Astrocyte (in vitro differentiated cells and primary cell): ENCODE data around the gene PPP1R1A.

Source experiments
- CTCF ChIP-seq: IDR thresholded peaks from 2 replicates; pipeline ENCODE4 v1.5.1; 2011; ENCODE audit warnings: low read depth, mild to moderate bottlenecking, inconsistent platforms, low read length, moderate library complexity; ENCODE audit not compliant: insufficient read depth
- EZH2 ChIP-seq: IDR thresholded peaks from 2 replicates; pipeline ENCODE4 v1.6.1; 2012; ENCODE audit warnings: mild to moderate bottlenecking, low read length, inconsistent platforms; ENCODE audit not compliant: insufficient read depth

- TF ChIP-seq CTCF: no peak
- no peak for TF ChIP-seq EZH2
These were observed 420 bp upstream of the PPP1R1A start for GRCh38 chr12:54588890-54589267.
